Prostate gland (tissue), 2 donors: ENCODE results near the gene SEMA6D.

ENCODE experiments used
- CTCF ChIP-seq, 4 experiments: fragments of 200-600 bp in 2 of 4; fragments of 450-650 bp in 2 of 4; sonication (generic) in 2 of 4; IDR thresholded peaks; 1 replicate in 3 of 4; 2 replicates in 1 of 4; pipeline ENCODE4 v1.5.1; 2016 to 2019; ENCODE audit warnings: antibody characterized with exemption in 4 of 4, mild to moderate bottlenecking in 2 of 4, moderate library complexity in 2 of 4
- POLR2A ChIP-seq: fragments of 450-650 bp; IDR thresholded peaks from one replicate; pipeline ENCODE4 v1.6.1; 2016; ENCODE audit warnings: antibody characterized with exemption, mild to moderate bottlenecking
- POLR2AphosphoS5 ChIP-seq: sonication (generic); formaldehyde crosslinking; IDR thresholded peaks from one replicate; pipeline ENCODE4 v1.6.1; 2017; ENCODE audit warnings: antibody characterized with exemption

- TF ChIP-seq CTCF (IDR thresholded peaks at IDR 0.05) (no peak), POLR2A (no peak), POLR2AphosphoS5 (no peak)
These were observed 26.1 kb downstream of the SEMA6D start for GRCh38 chr15:47743385-47743784.
